ENCODE measurements around the gene NDUFS1. TPM values are rescaled to one million over a fixed set of nuclear protein-coding genes. Genes with fewer than 3 reads are reported as not detected.

NDUFS1 gene
- total and polyA plus RNA-seq, 9 of the 15 experiments (the other 6 are each of a cell fraction or from before 2014, with no cell fraction given) = 75.0 to 130 (median 91.5) TPM

- TF ChIP-seq NFRKB (IDR thresholded peaks at IDR 0.05; ENCODE audit: low read depth) = peak; percentile 88
- peak; percentile 92 for TF ChIP-seq RBFOX2 (IDR thresholded peaks at IDR 0.05; ENCODE audit: low read depth, low read length)
- TF ChIP-seq KLF1 (tag; IDR thresholded peaks at IDR 0.05) = no peak
- TF ChIP-seq BACH1 (tag; IDR thresholded peaks at IDR 0.05) = no peak
- no peak for TF ChIP-seq SMC3 (conservative IDR thresholded peaks at IDR 0.05; ENCODE audit: insufficient read depth, low read depth, low read length)
- TF ChIP-seq OTX1 (CRISPR knock-in tag; IDR thresholded peaks at IDR 0.05) = no peak
- no peak for TF ChIP-seq ZNF263 (CRISPR knock-in tag; IDR thresholded peaks at IDR 0.05; ENCODE audit: borderline replicate concordance)
- TF ChIP-seq TEAD1 (CRISPR knock-in tag; IDR thresholded peaks at IDR 0.05) = 0 out of 4 replicates have a peak, but pooled peaks of 1 of the 2 experiments have one; percentile 16
- no peak for TF ChIP-seq SAFB2 (IDR thresholded peaks at IDR 0.05; ENCODE audit: borderline replicate concordance, low read depth, low read length, severe bottlenecking)
- TF ChIP-seq, protein P1, sequence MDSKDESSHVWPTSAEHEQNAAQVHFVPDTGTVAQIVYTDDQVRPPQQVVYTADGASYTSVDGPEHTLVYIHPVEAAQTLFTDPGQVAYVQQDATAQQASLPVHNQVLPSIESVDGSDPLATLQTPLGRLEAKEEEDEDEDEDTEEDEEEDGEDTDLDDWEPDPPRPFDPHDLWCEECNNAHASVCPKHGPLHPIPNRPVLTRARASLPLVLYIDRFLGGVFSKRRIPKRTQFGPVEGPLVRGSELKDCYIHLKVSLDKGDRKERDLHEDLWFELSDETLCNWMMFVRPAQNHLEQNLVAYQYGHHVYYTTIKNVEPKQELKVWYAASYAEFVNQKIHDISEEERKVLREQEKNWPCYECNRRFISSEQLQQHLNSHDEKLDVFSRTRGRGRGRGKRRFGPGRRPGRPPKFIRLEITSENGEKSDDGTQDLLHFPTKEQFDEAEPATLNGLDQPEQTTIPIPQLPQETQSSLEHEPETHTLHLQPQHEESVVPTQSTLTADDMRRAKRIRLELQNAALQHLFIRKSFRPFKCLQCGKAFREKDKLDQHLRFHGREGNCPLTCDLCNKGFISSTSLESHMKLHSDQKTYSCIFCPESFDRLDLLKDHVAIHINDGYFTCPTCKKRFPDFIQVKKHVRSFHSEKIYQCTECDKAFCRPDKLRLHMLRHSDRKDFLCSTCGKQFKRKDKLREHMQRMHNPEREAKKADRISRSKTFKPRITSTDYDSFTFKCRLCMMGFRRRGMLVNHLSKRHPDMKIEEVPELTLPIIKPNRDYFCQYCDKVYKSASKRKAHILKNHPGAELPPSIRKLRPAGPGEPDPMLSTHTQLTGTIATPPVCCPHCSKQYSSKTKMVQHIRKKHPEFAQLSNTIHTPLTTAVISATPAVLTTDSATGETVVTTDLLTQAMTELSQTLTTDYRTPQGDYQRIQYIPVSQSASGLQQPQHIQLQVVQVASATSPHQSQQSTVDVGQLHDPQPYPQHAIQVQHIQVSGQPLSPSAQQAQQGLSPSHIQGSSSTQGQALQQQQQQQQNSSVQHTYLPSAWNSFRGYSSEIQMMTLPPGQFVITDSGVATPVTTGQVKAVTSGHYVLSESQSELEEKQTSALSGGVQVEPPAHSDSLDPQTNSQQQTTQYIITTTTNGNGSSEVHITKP (IDR thresholded peaks at IDR 0.05; ENCODE audit: partially characterized antibody) = no peak
- TF ChIP-seq MTA2 (IDR thresholded peaks at IDR 0.05; ENCODE audit: low read depth) = 0 out of 2 replicates have a peak, but pooled peaks have one; percentile 49
- TF ChIP-seq RBM14 (IDR thresholded peaks at IDR 0.05; ENCODE audit: borderline replicate concordance, insufficient read depth, low read depth, low read length) = no peak
- no peak for TF ChIP-seq CC2D1A (IDR thresholded peaks at IDR 0.05)
- TF ChIP-seq, protein P2, sequence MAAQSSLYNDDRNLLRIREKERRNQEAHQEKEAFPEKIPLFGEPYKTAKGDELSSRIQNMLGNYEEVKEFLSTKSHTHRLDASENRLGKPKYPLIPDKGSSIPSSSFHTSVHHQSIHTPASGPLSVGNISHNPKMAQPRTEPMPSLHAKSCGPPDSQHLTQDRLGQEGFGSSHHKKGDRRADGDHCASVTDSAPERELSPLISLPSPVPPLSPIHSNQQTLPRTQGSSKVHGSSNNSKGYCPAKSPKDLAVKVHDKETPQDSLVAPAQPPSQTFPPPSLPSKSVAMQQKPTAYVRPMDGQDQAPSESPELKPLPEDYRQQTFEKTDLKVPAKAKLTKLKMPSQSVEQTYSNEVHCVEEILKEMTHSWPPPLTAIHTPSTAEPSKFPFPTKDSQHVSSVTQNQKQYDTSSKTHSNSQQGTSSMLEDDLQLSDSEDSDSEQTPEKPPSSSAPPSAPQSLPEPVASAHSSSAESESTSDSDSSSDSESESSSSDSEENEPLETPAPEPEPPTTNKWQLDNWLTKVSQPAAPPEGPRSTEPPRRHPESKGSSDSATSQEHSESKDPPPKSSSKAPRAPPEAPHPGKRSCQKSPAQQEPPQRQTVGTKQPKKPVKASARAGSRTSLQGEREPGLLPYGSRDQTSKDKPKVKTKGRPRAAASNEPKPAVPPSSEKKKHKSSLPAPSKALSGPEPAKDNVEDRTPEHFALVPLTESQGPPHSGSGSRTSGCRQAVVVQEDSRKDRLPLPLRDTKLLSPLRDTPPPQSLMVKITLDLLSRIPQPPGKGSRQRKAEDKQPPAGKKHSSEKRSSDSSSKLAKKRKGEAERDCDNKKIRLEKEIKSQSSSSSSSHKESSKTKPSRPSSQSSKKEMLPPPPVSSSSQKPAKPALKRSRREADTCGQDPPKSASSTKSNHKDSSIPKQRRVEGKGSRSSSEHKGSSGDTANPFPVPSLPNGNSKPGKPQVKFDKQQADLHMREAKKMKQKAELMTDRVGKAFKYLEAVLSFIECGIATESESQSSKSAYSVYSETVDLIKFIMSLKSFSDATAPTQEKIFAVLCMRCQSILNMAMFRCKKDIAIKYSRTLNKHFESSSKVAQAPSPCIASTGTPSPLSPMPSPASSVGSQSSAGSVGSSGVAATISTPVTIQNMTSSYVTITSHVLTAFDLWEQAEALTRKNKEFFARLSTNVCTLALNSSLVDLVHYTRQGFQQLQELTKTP (IDR thresholded peaks at IDR 0.05; ENCODE audit: low read depth in 1 of 2, partially characterized antibody in 2 of 2) = no peak
- TF ChIP-seq MEF2D (tag; conservative IDR thresholded peaks at IDR 0.05; ENCODE audit: low read depth) = no peak
- no peak for TF ChIP-seq ASH1L (IDR thresholded peaks at IDR 0.05; ENCODE audit: borderline replicate concordance, low read depth, partially characterized antibody)
- TF ChIP-seq CBFA2T3 (IDR thresholded peaks at IDR 0.05) = no peak
- no peak for TF ChIP-seq PHF20 (IDR thresholded peaks at IDR 0.05; ENCODE audit: partially characterized antibody)
- no peak for TF ChIP-seq KDM1A (IDR thresholded peaks at IDR 0.05)
- no peak for TF ChIP-seq FOXM1 (IDR thresholded peaks at IDR 0.05; ENCODE audit: low read depth)
- no peak for TF ChIP-seq FOXM1 (CRISPR knock-in tag; IDR thresholded peaks at IDR 0.05; ENCODE audit: low read depth)
Measured at GRCh38 chr2:206159346-206160124, at the start of gene NDUFS1, which contains the start of gene EEF1B2 (continued).

All from K562 (cell line).